Kidney (tissue), 14 donors: Measurements from ENCODE around the gene APBA1. TPM values are rescaled to one million over a fixed set of nuclear protein-coding genes. Genes with fewer than 3 reads are reported as not detected.
A peak's percentile ranks its signal among the peaks of the same experiment; 100 is the strongest.

Experiments
- DNase-seq, 5 donors: peaks; one replicate each; pipeline ENCODE4 v3.0.0-alpha.2; 2013 to 2020
- FAIRE-seq: peaks from 2 replicates; lab custom pipeline; 2012; peaks lifted over from hg19 to GRCh38; lab: Jason Lieb, UNC
- H3K27ac ChIP-seq, 2 donors: one replicate each; pipeline ENCODE4 v1.7.0; 2013; ENCODE audit warnings: low read depth in 2 of 2, low read length in 2 of 2, inconsistent platforms in 1 of 2
- H3K27me3 ChIP-seq: one replicate; pipeline ENCODE4 v1.7.1; 2013; ENCODE audit warnings: low read length, inconsistent platforms; ENCODE audit not compliant: control insufficient read depth, insufficient read depth
- H3K36me3 ChIP-seq, 3 donors: one replicate each; pipeline versions ENCODE4 v1.7.0 to v1.7.1; 2013; ENCODE audit warnings: low read length in 3 of 3, control low read depth in 1 of 3, inconsistent platforms in 1 of 3; ENCODE audit not compliant: insufficient read depth in 3 of 3, control insufficient read depth in 2 of 3
- H3K4me1 ChIP-seq, 3 donors: one replicate each; pipeline versions ENCODE4 v1.7.0 to v1.7.1; 2013; ENCODE audit warnings: low read length in 3 of 3, inconsistent platforms in 1 of 3, low read depth in 1 of 3; ENCODE audit not compliant: control insufficient read depth in 2 of 3, insufficient read depth in 2 of 3
- H3K4me3 ChIP-seq, 3 donors: one replicate each; pipeline versions ENCODE4 v1.7.0 to v1.8.1; 2013; ENCODE audit warnings: low read length in 3 of 3, control low read depth in 1 of 3, inconsistent platforms in 1 of 3
- H3K9ac ChIP-seq, 3 donors: one replicate each; pipeline versions ENCODE4 v1.7.0 to v1.7.1; 2013; ENCODE audit warnings: low read length in 3 of 3, control low read depth in 1 of 3, inconsistent platforms in 1 of 3
- H3K9me3 ChIP-seq, 3 donors: one replicate each; pipeline versions ENCODE4 v1.7.0 to v1.7.1; 2013; ENCODE audit warnings: low read length in 3 of 3, control low read depth in 1 of 3, inconsistent platforms in 1 of 3; ENCODE audit not compliant: control insufficient read depth in 2 of 3, insufficient read depth in 1 of 3
- intact Hi-C: fragments of 100-400 bp; cut with DNase I; formaldehyde crosslinking; loops from one replicate; pipeline ENCODE4 v1.11.1; 2022
- polyA plus RNA-seq: library from polyadenylated mRNA; stranded (reverse); fragments of 350-450 nt; fragmentation: Illumina TruSeq; extraction: RNeasy Lipid Tissue Mini Kit (QIAGEN cat#74804); gene quantifications from one replicate; pipeline ENCODE4 v1.2.3, GENCODE V29; 2014; ENCODE audit warnings: low read depth, low replicate concordance; ENCODE audit not compliant: insufficient read depth
- total RNA-seq: library from RNA; stranded (reverse); fragmentation: NEBNext Ultra II Directional; extraction: Animal tissue kit (Norgen Biotek cat#: 25700); gene quantifications from one replicate; pipeline ENCODE4 v1.2.1, GENCODE V29; 2021
- TF ChIP-seq, protein P1 (sequence below): IDR thresholded peaks from 3 replicates; pipeline ENCODE4 v1.5.1; 2012; ENCODE audit warnings: mild to moderate bottlenecking, moderate library complexity, borderline replicate concordance; ENCODE audit not compliant: insufficient read depth; ENCODE audit errors: extremely low read depth
- donor health status: control.
- donor health status: control.
- donor health status: control.
- donor health status: control.
- donor health status: control.
- donor health status: DM: yes; HTN: yes; CAD: no.
- donor health status: Normal renal cell carcinoma (clear cell type).

APBA1 gene
- total and polyA plus RNA-seq, 2 donors from 2014 or later, result 1.3 to 5.1 TPM

GRCh38 chr9:69718218-69718617 lies 46.0 kb upstream of the APBA1 start:
- intact Hi-C loops, result no loop called here
- Histone ChIP-seq H3K4me3 (no peak overlapping the region), H3K4me1 (peaks cover 0 to 7% (median 0%) of the 10 kb centered on the region in 3 donors), H3K9ac (no peak overlapping the region), H3K36me3 (peaks cover 9 to 17% (median 17%) of the 10 kb centered on the region in 3 donors), H3K9me3 (no peaks in the 10 kb centered on the region), H3K27me3 (no peaks in the 10 kb centered on the region), H3K27ac (no peak overlapping the region)
- DNase-seq (peak in 3 of 5 donors; percentile 6 to 11 (median 7)), FAIRE-seq (no peak)
- TF ChIP-seq, protein P1, sequence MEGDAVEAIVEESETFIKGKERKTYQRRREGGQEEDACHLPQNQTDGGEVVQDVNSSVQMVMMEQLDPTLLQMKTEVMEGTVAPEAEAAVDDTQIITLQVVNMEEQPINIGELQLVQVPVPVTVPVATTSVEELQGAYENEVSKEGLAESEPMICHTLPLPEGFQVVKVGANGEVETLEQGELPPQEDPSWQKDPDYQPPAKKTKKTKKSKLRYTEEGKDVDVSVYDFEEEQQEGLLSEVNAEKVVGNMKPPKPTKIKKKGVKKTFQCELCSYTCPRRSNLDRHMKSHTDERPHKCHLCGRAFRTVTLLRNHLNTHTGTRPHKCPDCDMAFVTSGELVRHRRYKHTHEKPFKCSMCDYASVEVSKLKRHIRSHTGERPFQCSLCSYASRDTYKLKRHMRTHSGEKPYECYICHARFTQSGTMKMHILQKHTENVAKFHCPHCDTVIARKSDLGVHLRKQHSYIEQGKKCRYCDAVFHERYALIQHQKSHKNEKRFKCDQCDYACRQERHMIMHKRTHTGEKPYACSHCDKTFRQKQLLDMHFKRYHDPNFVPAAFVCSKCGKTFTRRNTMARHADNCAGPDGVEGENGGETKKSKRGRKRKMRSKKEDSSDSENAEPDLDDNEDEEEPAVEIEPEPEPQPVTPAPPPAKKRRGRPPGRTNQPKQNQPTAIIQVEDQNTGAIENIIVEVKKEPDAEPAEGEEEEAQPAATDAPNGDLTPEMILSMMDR, result no peak

- no peak for FAIRE-seq
- Histone ChIP-seq H3K27me3 (no peaks in the 10 kb centered on the region), H3K27ac (no peak overlapping the region), H3K4me1 (peaks cover 0 to 7% (median 0%) of the 10 kb centered on the region in 3 donors), H3K9me3 (no peaks in the 10 kb centered on the region), H3K4me3 (no peak overlapping the region), H3K9ac (no peak overlapping the region), H3K36me3 (peaks cover 5 to 12% (median 6%) of the 10 kb centered on the region in 3 donors)
- TF ChIP-seq, protein P1, result no peak
- intact Hi-C loops, result no loop called here
- DNase-seq, result no peak
Observed at GRCh38 chr9:69715825-69716224, 43.7 kb upstream of the APBA1 start.

DNA sequence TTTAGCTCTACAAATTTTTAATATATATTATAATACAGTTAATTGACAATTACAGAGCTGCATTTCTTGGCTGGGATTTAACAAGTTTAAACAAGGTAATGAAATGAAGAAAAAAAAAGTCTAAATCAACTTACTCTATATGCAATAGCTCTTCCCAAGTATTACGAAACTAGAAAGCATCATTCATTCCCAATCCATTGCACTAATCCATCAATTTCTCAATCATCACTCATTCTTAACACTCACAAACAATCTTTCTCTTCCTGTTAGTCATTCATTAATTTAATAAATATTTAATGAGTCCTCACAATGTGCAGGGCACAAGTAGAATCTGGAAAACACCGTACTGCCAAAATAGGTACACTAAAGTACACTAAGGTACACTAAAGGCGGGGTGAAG lies 42.9 kb upstream of the APBA1 start:
- intact Hi-C loops, result no loop called here
- Histone ChIP-seq H3K27ac (no peak overlapping the region), H3K9me3 (no peaks in the 10 kb centered on the region), H3K9ac (no peak overlapping the region), H3K36me3 (peaks cover 3 to 12% (median 6%) of the 10 kb centered on the region in 3 donors), H3K4me3 (no peak overlapping the region), H3K27me3 (no peaks in the 10 kb centered on the region), H3K4me1 (no peaks in the 10 kb centered on the region)
- TF ChIP-seq, protein P1, result no peak
- FAIRE-seq (no peak), DNase-seq (no peak)

DNA sequence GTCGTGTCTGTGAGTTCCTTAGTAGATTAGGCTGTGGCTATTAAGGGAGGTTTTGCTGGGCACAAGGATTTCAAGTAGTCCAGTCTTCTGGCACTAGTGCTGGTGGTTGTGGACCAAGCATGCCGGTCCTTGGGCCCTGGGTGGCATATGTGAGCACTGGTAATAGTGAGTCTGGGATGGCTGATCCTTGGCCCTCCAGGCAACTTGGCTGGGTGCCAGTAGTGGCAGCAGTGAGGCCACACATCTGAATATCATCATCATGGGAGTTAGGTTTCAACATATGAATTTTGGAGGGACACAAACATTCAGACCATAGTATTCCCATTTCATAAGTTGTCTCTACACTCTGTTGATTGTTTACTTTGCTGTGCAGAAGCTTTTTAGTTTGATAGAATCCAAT lies 25.3 kb upstream of the APBA1 start:
- H3K9me3 ChIP-seq, result peaks cover 0 to 16% (median 2%) of the 10 kb centered on the region in 3 donors
- no peak overlapping the region for H3K27ac ChIP-seq
- intact Hi-C loops, result no loop called here
- H3K9ac ChIP-seq, result no peak overlapping the region
- no peak overlapping the region for H3K4me3 ChIP-seq
- FAIRE-seq, result no peak
- TF ChIP-seq, protein P1, result no peak
- DNase-seq, result no peak
- H3K27me3 ChIP-seq, result no peaks in the 10 kb centered on the region
- no peaks in the 10 kb centered on the region for H3K36me3 ChIP-seq
- H3K4me1 ChIP-seq, result no peaks in the 10 kb centered on the region
